Activated naive CD8-positive, alpha-beta T cell (primary cell): ENCODE results near the gene CYP27C1.
"Not testable (repeated sequence)": the region's sequence is repeated elsewhere in the genome, so short reads cannot be mapped to it uniquely, and the experiment has no call there.

Experiments used
- H3K27ac Mint-ChIP-seq: one replicate; pipeline ENCODE4 v1.8.0; 2021; ENCODE audit warnings: mixed read lengths
- H3K27me3 Mint-ChIP-seq: one replicate; pipeline ENCODE4 v1.8.0; 2021; ENCODE audit warnings: mixed read lengths
- H3K36me3 Mint-ChIP-seq: one replicate; pipeline ENCODE4 v1.8.0; 2021; ENCODE audit warnings: mixed read lengths
- H3K4me1 Mint-ChIP-seq: one replicate; pipeline ENCODE4 v1.8.0; 2021; ENCODE audit warnings: low read depth, mixed read lengths
- H3K4me3 Mint-ChIP-seq: one replicate; pipeline ENCODE4 v1.8.0; 2021; ENCODE audit warnings: mild to moderate bottlenecking, mixed read lengths
- H3K9me3 Mint-ChIP-seq: one replicate; pipeline ENCODE4 v1.8.0; 2021; ENCODE audit warnings: low read depth, mixed read lengths

CYP27C1 gene

DNA sequence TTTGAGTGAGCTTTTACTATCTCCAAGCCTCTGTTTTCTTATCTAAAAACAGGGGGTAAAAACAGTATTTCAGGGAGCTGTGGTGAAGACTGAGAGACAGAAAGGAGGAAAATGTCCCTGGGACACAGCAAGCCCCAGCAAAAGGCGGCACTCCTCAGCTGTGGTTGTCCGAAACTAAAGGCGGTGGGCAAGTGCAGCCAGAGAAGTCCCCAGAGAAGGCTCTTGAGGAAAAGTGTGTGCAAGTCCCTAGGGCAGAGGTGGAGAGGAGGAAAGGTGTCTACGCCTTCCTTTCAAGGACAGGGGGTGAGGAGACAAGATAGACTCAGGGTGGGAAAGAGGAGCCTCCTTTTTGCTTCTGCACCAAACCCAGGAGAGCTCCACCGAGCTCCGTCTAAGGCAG lies 45.5 kb downstream of the CYP27C1 start:
- H3K9me3 Mint-ChIP-seq = no peaks in the 10 kb centered on the region
- no peak overlapping the region for H3K27ac Mint-ChIP-seq
- no peaks in the 10 kb centered on the region for H3K4me1 Mint-ChIP-seq
- no peaks in the 10 kb centered on the region for H3K27me3 Mint-ChIP-seq
- no peaks in the 10 kb centered on the region for H3K36me3 Mint-ChIP-seq
- H3K4me3 Mint-ChIP-seq = no peak overlapping the region

GRCh38 chr2:127174136-127174535 lies 46.0 kb downstream of the CYP27C1 start:
- Mint-ChIP-seq H3K9me3 (no peaks in the 10 kb centered on the region), H3K36me3 (no peaks in the 10 kb centered on the region), H3K4me1 (no peaks in the 10 kb centered on the region), H3K27me3 (no peaks in the 10 kb centered on the region), H3K4me3 (no peak overlapping the region), H3K27ac (no peak overlapping the region)

DNA sequence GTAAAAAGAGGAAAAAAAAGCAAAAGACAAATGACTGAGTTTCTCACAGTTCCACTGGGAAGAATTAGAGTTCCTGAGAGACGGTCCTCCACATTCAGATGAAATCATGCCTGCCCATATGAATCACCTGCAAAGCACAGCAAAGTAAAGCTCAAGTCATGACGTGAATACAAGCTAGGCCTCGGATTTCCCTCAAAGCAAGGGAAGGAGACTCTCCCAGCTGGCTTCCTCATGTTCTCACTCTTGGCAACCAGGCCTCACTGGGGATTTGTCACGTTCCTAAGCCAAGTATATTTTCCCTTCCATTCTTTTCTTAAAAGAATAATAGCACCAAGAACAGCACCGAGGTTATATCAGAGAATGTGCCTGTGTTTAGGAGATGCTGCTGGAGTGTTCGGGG lies 47.0 kb downstream of the CYP27C1 start:
- no peaks in the 10 kb centered on the region for H3K4me1 Mint-ChIP-seq
- H3K27me3 Mint-ChIP-seq = no peaks in the 10 kb centered on the region
- no peak overlapping the region for H3K27ac Mint-ChIP-seq
- H3K4me3 Mint-ChIP-seq = no peak overlapping the region
- H3K9me3 Mint-ChIP-seq = no peaks in the 10 kb centered on the region
- no peaks in the 10 kb centered on the region for H3K36me3 Mint-ChIP-seq

DNA sequence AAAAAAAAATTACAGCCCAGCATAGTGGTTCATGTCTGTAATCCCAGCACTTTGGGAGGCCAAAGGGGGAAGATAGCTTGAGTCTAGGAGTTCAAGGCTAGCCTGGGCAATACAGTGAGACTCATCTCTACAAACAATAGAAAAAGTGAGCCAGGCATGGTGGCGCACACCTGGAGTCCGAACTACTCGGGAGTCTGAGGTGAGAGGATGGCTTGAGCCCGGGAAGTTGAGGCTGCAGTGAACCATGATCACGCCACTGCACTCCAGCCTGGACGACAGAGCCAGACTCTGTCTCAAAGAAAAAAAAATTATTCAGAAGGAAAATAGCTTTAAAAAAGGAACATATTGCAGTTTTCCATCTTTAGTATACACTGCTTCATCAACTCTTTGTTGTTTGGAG lies 47.8 kb downstream of the CYP27C1 start:
- Mint-ChIP-seq H3K4me1 (no peaks in the 10 kb centered on the region), H3K4me3 (no peak overlapping the region), H3K9me3 (no peaks in the 10 kb centered on the region), H3K27ac (no peak overlapping the region), H3K36me3 (no peaks in the 10 kb centered on the region), H3K27me3 (no peaks in the 10 kb centered on the region)

- H3K4me3 Mint-ChIP-seq = no peak overlapping the region
- no peaks in the 10 kb centered on the region for H3K4me1 Mint-ChIP-seq
- no peaks in the 10 kb centered on the region for H3K9me3 Mint-ChIP-seq
- no peaks in the 10 kb centered on the region for H3K27me3 Mint-ChIP-seq
- no peak overlapping the region for H3K27ac Mint-ChIP-seq
- H3K36me3 Mint-ChIP-seq = no peaks in the 10 kb centered on the region
These were observed 49.5 kb downstream of the CYP27C1 start for GRCh38 chr2:127170452-127171197.

GRCh38 chr2:127170021-127170420 lies 50.1 kb downstream of the CYP27C1 start:
- no peaks in the 10 kb centered on the region for H3K9me3 Mint-ChIP-seq
- H3K27ac Mint-ChIP-seq = no peak overlapping the region
- no peaks in the 10 kb centered on the region for H3K27me3 Mint-ChIP-seq

DNA sequence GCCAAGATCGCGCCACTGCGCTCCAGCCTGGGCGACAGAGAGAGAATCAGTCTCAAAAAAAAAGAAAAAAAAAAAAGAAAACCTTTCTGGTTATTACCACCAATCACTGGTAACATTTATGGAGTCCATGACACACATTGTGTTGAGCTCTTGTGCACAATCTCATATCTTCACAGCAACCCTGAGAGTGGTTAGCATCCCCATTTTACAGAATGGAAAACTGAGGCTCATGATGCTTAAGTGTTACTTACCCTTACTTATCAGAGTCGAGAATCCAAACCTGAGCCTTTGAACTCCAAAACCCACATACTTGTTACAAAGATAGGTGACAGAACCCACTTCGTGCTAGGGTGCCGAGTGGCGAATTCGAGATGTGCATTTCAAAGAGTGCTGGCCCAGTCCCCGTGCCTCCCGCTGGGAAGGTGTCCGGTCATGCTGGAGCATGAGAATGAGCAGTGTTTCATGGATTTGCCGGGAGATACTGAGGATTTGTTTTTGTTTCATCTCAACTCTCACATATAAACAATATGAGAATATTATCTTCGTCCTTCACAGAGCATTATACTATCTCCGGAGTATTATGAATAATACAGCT lies 50.9 kb downstream of the CYP27C1 start:
- H3K4me3 Mint-ChIP-seq = no peak overlapping the region
- no peaks in the 10 kb centered on the region for H3K9me3 Mint-ChIP-seq
- H3K4me1 Mint-ChIP-seq = no peaks in the 10 kb centered on the region
- no peaks in the 10 kb centered on the region for H3K36me3 Mint-ChIP-seq
- no peak overlapping the region for H3K27ac Mint-ChIP-seq
- no peaks in the 10 kb centered on the region for H3K27me3 Mint-ChIP-seq

More at GRCh38 chr2:127170021-127170420, 50.1 kb downstream of the CYP27C1 start:
- H3K4me1 Mint-ChIP-seq = no peaks in the 10 kb centered on the region
- no peaks in the 10 kb centered on the region for H3K36me3 Mint-ChIP-seq
- H3K4me3 Mint-ChIP-seq = no peak overlapping the region

- Mint-ChIP-seq H3K27me3 (no peaks in the 10 kb centered on the region), H3K27ac (no peak overlapping the region), H3K4me1 (no peaks in the 10 kb centered on the region), H3K36me3 (no peaks in the 10 kb centered on the region), H3K9me3 (no peaks in the 10 kb centered on the region), H3K4me3 (no peak overlapping the region)
These were observed 53.8 kb downstream of the CYP27C1 start for GRCh38 chr2:127166231-127166860.

GRCh38 chr2:127165539-127165935 lies 54.6 kb downstream of the CYP27C1 start:
- no peaks in the 10 kb centered on the region for H3K36me3 Mint-ChIP-seq
- H3K27me3 Mint-ChIP-seq = no peaks in the 10 kb centered on the region
- H3K4me3 Mint-ChIP-seq = no peak overlapping the region
- H3K4me1 Mint-ChIP-seq = no peaks in the 10 kb centered on the region
- no peak overlapping the region for H3K27ac Mint-ChIP-seq
- H3K9me3 Mint-ChIP-seq = no peaks in the 10 kb centered on the region

DNA sequence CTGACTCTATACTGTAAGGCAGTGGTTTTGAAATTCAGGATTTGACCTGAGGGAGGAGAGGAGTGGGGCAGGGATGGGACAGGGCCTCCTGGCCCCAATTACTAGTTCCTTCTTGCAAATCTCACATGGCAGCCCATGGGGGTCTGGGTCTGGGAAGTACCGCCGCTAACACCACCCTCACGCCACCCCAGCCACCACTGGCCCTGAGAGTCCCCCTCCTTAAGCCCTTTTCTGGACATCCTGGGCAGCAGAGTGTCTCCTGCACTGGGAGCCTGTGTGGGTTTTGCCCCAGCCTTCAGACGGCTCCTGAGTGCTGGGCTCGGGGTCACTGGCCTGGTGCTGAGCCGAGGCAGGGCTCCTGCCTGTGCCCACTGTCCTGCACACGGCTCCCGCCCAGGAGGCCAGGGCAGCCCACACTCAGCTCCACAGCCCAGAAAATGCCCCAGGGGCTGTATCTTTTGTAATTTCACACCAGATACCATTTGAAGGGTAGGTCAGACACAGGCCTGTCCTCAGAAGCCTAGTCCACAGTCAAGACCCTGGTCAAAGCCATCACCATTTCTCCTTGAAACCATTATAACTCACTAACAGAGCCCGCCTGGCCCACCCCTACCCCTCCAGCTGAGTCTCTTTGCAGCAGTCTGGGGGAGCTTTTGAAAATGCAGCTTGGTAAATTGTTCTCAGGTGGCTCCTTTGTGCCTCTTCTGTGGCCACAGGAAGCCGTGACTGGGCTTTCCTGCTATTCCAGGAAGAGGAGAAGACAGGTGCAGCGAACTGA lies 55.1 kb downstream of the CYP27C1 start:
- Mint-ChIP-seq H3K4me3 (no peak overlapping the region), H3K9me3 (no peaks in the 10 kb centered on the region), H3K27ac (no peak overlapping the region), H3K36me3 (no peaks in the 10 kb centered on the region), H3K4me1 (no peaks in the 10 kb centered on the region), H3K27me3 (no peaks in the 10 kb centered on the region)

DNA sequence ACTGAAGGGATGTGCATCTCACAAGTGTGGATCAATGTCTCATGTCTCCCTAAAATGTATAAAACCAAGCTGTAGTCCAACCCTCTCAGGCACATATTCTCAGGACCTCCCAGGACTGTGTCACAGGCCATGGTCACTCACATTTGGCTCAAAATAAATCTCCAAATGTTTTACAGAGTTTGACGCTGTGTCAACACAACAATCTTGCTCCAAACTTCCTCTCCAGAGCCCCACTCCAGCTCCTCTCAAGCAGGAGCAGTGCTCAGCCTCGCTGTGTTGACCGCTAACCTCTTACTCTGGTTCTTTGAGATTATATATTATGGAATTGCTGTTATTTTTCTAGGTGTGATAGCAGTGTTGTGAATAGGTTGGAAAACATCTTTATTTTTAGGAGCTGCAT lies 56.2 kb downstream of the CYP27C1 start:
- Mint-ChIP-seq H3K27me3 (no peaks in the 10 kb centered on the region), H3K27ac (no peak overlapping the region), H3K4me1 (no peaks in the 10 kb centered on the region), H3K36me3 (no peaks in the 10 kb centered on the region), H3K4me3 (no peak overlapping the region), H3K9me3 (no peaks in the 10 kb centered on the region)

DNA sequence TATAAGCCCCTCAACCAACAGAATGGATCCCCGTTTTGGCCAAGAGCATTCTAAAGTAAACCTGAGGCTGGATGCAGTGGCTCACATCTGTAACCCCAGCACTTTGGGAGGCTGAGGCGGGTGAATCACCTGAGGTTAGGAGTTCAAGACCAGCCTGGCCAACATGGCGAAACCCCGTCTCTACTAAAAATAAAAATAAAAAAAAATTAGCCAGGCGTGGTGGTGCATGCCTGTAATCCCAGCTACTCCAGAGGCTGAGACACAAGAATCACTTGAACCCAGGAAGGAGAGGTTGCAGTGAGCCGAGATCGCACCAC lies 57.1 kb downstream of the CYP27C1 start:
- H3K27me3 Mint-ChIP-seq, H3K4me1 Mint-ChIP-seq, H3K36me3 Mint-ChIP-seq, H3K4me3 Mint-ChIP-seq, H3K9me3 Mint-ChIP-seq, H3K27ac Mint-ChIP-seq: not testable (repeated sequence)

- no peak overlapping the region for H3K4me3 Mint-ChIP-seq
- H3K9me3 Mint-ChIP-seq = no peaks in the 10 kb centered on the region
- no peaks in the 10 kb centered on the region for H3K36me3 Mint-ChIP-seq
- H3K27ac Mint-ChIP-seq = no peak overlapping the region
- no peaks in the 10 kb centered on the region for H3K4me1 Mint-ChIP-seq
- H3K27me3 Mint-ChIP-seq = no peaks in the 10 kb centered on the region
These were observed 57.6 kb downstream of the CYP27C1 start for GRCh38 chr2:127162261-127163089.

- H3K27ac Mint-ChIP-seq = no peak overlapping the region
- no peaks in the 10 kb centered on the region for H3K4me1 Mint-ChIP-seq
- H3K9me3 Mint-ChIP-seq = no peaks in the 10 kb centered on the region
- no peaks in the 10 kb centered on the region for H3K27me3 Mint-ChIP-seq
- H3K4me3 Mint-ChIP-seq = no peak overlapping the region
- no peaks in the 10 kb centered on the region for H3K36me3 Mint-ChIP-seq
These were observed 58.6 kb downstream of the CYP27C1 start for GRCh38 chr2:127161176-127162136.
